T-helper 2 cell treated with Interferon-gamma antibody and Interleukin-4, amounts not matched to agents 100 ng/mL and 5 ng/mL, for 36 hours (primary cell): ENCODE data around the gene SPATA32. TPM values are rescaled to one million over a fixed set of nuclear protein-coding genes. Genes with fewer than 3 reads are reported as not detected.

Experiments
- intact Hi-C: fragments of 100-400 bp; cut with micrococcal nuclease; formaldehyde crosslinking; loops from one replicate; pipeline ENCODE4 v1.15.1; 2023
- total RNA-seq: library from RNA; stranded (reverse); gene quantifications from 2 replicates; pipeline ENCODE4 v1.2.3, GENCODE V29; 2022

The SPATA32 gene
- total RNA-seq, 1 donor from 2014 or later = 0.16 TPM

GRCh38 chr17:45218895-45219661 is 42.8 kb downstream of the SPATA32 start:
- intact Hi-C loops = loop anchor here (1.0 to 2.0 kb wide), 3 partner anchors 16 to 166 kb away; no protein-coding TSS in a partner anchor

Other genes starting within 250 kb of the SPATA32 start
- 28.6 and 28.7 TPM in 2 replicates for gene DCAKD, start 210.5 kb downstream of the SPATA32 start, total RNA-seq
- gene NMT1, start 200.8 kb downstream of the SPATA32 start, total RNA-seq = 122 and 125 TPM in 2 replicates
- 2.6 and 3.5 TPM in 2 replicates for gene PLCD3, start 129.6 kb downstream of the SPATA32 start, total RNA-seq
- gene ACBD4, start 126.4 kb downstream of the SPATA32 start, total RNA-seq = 12.6 and 15.2 TPM in 2 replicates
- gene HEXIM1, start 113.6 kb downstream of the SPATA32 start, total RNA-seq = 33.3 and 35.4 TPM in 2 replicates
- gene HEXIM2, start 100.2 kb downstream of the SPATA32 start, total RNA-seq = 5.6 and 5.8 TPM in 2 replicates
- gene FMNL1, start 40.2 kb downstream of the SPATA32 start, total RNA-seq = 387 and 407 TPM in 2 replicates
- 27.8 and 28.6 TPM in 2 replicates for gene MAP3K14, start 54.9 kb upstream of the SPATA32 start, total RNA-seq
- 74.4 and 80.9 TPM in 2 replicates for gene ARHGAP27, start 170.8 kb upstream of the SPATA32 start, total RNA-seq
- 41.1 and 48.7 TPM in 2 replicates for gene PLEKHM1, start 228.6 kb upstream of the SPATA32 start, total RNA-seq